GM23248 (cell line): ENCODE data around the gene CADM4. TPM values are rescaled to one million over a fixed set of nuclear protein-coding genes. Genes with fewer than 3 reads are reported as not detected.
A peak's percentile ranks its signal among the peaks of the same experiment; 100 is the strongest.

Experiments
- DNase-seq: peaks from one replicate; pipeline ENCODE4 v3.0.0-alpha.2; 2015
- H2AFZ ChIP-seq: fragments of 200-600 bp; sonication (generic); 2 replicates; pipeline ENCODE4 v1.6.1; 2016; ENCODE audit warnings: antibody characterized with exemption
- H3F3A ChIP-seq: fragments of 200-600 bp; sonication (generic); 2 replicates; pipeline ENCODE4 v1.6.1; 2016; ENCODE audit warnings: mild to moderate bottlenecking, antibody characterized with exemption, mixed run types; ENCODE audit not compliant: insufficient read depth
- H3K27ac ChIP-seq: fragments of 200-600 bp; sonication (generic); 2 replicates; pipeline ENCODE4 v1.5.1; 2016; ENCODE audit warnings: mild to moderate bottlenecking
- H3K27me3 ChIP-seq: fragments of 200-600 bp; sonication (generic); replicated peaks from 2 replicates; pipeline ENCODE4 v1.6.1; 2016; ENCODE audit warnings: mild to moderate bottlenecking; ENCODE audit not compliant: insufficient read depth
- H3K36me3 ChIP-seq: fragments of 200-600 bp; sonication (generic); 2 replicates; pipeline ENCODE4 v1.6.1; 2016; ENCODE audit warnings: low read depth, mild to moderate bottlenecking
- H3K4me1 ChIP-seq: fragments of 200-600 bp; sonication (generic); 2 replicates; pipeline ENCODE4 v1.6.1; 2016; ENCODE audit warnings: mild to moderate bottlenecking; ENCODE audit not compliant: insufficient read depth
- H3K4me2 ChIP-seq: fragments of 200-600 bp; sonication (generic); one replicate; pipeline ENCODE4 v1.6.1; 2016; ENCODE audit warnings: mild to moderate bottlenecking; ENCODE audit not compliant: unreplicated experiment
- H3K4me3 ChIP-seq: fragments of 200-600 bp; sonication (generic); 2 replicates; pipeline ENCODE4 v1.5.1; 2016; ENCODE audit warnings: mild to moderate bottlenecking
- H3K79me2 ChIP-seq: fragments of 200-600 bp; sonication (generic); 2 replicates; pipeline ENCODE4 v1.6.1; 2016; ENCODE audit warnings: mild to moderate bottlenecking; ENCODE audit not compliant: insufficient read depth
- H3K9ac ChIP-seq: fragments of 200-600 bp; sonication (generic); 2 replicates; pipeline ENCODE4 v1.6.1; 2016; ENCODE audit warnings: mild to moderate bottlenecking
- H3K9me2 ChIP-seq: fragments of 200-600 bp; sonication (generic); 2 replicates; pipeline ENCODE4 v1.6.1; 2016; ENCODE audit warnings: mixed run types, mild to moderate bottlenecking, moderate library complexity; ENCODE audit not compliant: insufficient read depth
- H3K9me3 ChIP-seq: fragments of 200-600 bp; sonication (generic); one replicate; pipeline ENCODE4 v1.6.1; 2017; ENCODE audit warnings: low read depth
- H4K20me1 ChIP-seq: fragments of 200-600 bp; sonication (generic); 2 replicates; pipeline ENCODE4 v1.6.0; 2016; ENCODE audit not compliant: insufficient read depth
- EZH2 ChIP-seq: fragments of 200-600 bp; sonication (generic); IDR thresholded peaks from 2 replicates; pipeline ENCODE4 v1.6.1; 2018; ENCODE audit warnings: antibody characterized with exemption, mild to moderate bottlenecking; ENCODE audit not compliant: insufficient read depth, poor library complexity, severe bottlenecking
- EZH2phosphoT487 ChIP-seq: fragments of 200-600 bp; sonication (generic); IDR thresholded peaks from 2 replicates; pipeline ENCODE4 v1.6.1; 2018; ENCODE audit warnings: antibody characterized with exemption, moderate library complexity, mild to moderate bottlenecking, low read depth; ENCODE audit not compliant: insufficient read depth
- WGBS, 2 experiments: methylation state at CpG; one replicate each; pipeline ENCODE4 v1.1.6; 2015 to 2017; ENCODE audit warnings: low lambda C conversion rate in 2 of 2, low coverage in 1 of 2; ENCODE audit errors: missing lambda C conversion rate in 2 of 2; 5-methylcytosine and 5-hydroxymethylcytosine counted together
- in situ Hi-C: fragments of 300-500 bp; cut with MboI; formaldehyde crosslinking; loops from 2 replicates; pipeline ENCODE4 v1.15.0; 2020
- polyA plus RNA-seq: library from polyadenylated mRNA; unstranded; fragments of >200 nt; fragmentation: Nextera tagmentation; extraction: Ambion mirVana; gene quantifications from 2 replicates; pipeline ENCODE4 v1.2.1, GENCODE V29; 2016
- total RNA-seq: library from RNA; depleted of rRNA; stranded (reverse); fragments of >200 nt; shearing (Covaris generic); gene quantifications from 2 replicates; pipeline ENCODE4 v1.2.3, GENCODE V29; 2014

CADM4 gene
- total and polyA plus RNA-seq, 2 experiments from 2014 or later: 0.14 to 1.7 TPM

GRCh38 chr19:43634872-43635560, 4.6 kb downstream of the CADM4 start:
- no peaks in the 10 kb centered on the region for H4K20me1 ChIP-seq
- TF ChIP-seq EZH2 (no peak), EZH2phosphoT487 (no peak)
- H3K9ac ChIP-seq: no peak overlapping the region
- H3K4me1 ChIP-seq: peaks cover 15% of the 10 kb centered on the region
- no peaks in the 10 kb centered on the region for H3K9me3 ChIP-seq
- no peak overlapping the region for H3K27ac ChIP-seq
- H2AFZ ChIP-seq: peak overlapping the region; percentile 78
- H3K4me2 ChIP-seq: peak overlapping the region; percentile 74
- in situ Hi-C loops: no loop called here
- 6 to 7% methylated on average over 13 to 17 of the region's 17 CpGs for WGBS, 2 experiments
- H3K36me3 ChIP-seq: no peaks in the 10 kb centered on the region
- H3K9me2 ChIP-seq: no peaks in the 10 kb centered on the region
- H3K4me3 ChIP-seq: 0 out of 2 replicates have a peak overlapping the region, but pooled peaks have one; percentile 4
- no peaks in the 10 kb centered on the region for H3K79me2 ChIP-seq
- H3K27me3 ChIP-seq: peaks cover 21% of the 10 kb centered on the region
- 0 out of 2 replicates have a peak, but pooled peaks cover 10% of the 10 kb centered on the region for H3F3A ChIP-seq
- DNase-seq: peak; percentile 43

DNA sequence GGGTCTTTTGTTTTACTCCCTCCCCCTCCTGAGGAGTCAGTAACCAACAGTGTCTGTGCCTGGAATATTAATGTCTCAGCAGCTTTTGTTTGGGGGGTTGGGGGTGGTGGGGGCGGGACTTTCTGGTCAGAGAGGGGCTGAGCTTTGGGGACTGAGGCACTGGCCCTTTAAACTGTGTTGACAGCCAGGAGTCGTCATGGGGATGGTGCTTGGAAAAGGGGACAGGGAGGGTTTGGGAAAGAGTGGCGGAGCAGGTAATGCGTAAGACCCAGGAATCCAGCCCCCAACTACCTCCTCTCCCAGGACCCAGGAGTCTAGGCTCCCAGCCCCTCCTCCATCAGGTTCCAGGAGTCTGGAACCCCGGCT, 5.2 kb downstream of the CADM4 start:
- Histone ChIP-seq H3K27ac (no peak overlapping the region), H3K27me3 (peaks cover 21% of the 10 kb centered on the region), H3K36me3 (no peaks in the 10 kb centered on the region), H3K4me3 (no peak overlapping the region), H3K79me2 (no peaks in the 10 kb centered on the region), H2AFZ (0 out of 2 replicates have a peak overlapping the region, but pooled peaks have one; percentile 78), H3K4me2 (peak overlapping the region; percentile 74), H3K9me3 (no peaks in the 10 kb centered on the region), H3F3A (0 out of 2 replicates have a peak, but pooled peaks cover 10% of the 10 kb centered on the region), H3K9ac (no peak overlapping the region), H3K4me1 (peaks cover 15% of the 10 kb centered on the region), H3K9me2 (no peaks in the 10 kb centered on the region), H4K20me1 (no peaks in the 10 kb centered on the region)
- no peak for TF ChIP-seq EZH2
- no peak for TF ChIP-seq EZH2phosphoT487
- WGBS, 2 experiments: 15 to 48% methylated on average over 2 to 5 of the region's 5 CpGs
- no peak for DNase-seq
- in situ Hi-C loops: no loop called here

- no peak overlapping the region for H3K4me2 ChIP-seq
Observed at GRCh38 chr19:43634068-43634467, 5.6 kb downstream of the CADM4 start.

DNA sequence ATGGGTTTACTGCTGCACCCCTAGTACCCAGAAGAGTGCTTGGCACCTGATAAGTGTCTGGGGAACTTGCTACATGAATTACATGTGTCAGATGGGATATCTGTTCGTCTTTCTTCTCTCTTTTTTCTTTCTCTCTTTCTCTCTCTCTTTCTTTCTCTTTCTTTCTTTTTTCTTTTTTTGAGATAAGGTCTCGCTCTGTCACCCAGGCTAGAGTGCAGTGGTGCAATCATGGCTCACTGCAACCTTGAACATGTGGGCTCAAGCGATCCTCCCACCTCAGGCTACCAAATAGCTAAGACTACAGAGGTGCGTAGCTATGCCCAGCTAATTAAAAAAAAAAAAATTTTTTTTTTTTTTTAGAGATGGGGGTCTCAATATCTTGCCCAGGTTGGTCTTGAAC, 6.1 kb downstream of the CADM4 start:
- Histone ChIP-seq H3K9me3 (no peaks in the 10 kb centered on the region), H3K4me2 (no peak overlapping the region), H3K9me2 (no peaks in the 10 kb centered on the region), H4K20me1 (no peaks in the 10 kb centered on the region), H3K9ac (no peak overlapping the region), H3K27me3 (peaks cover 13% of the 10 kb centered on the region), H3K27ac (no peak overlapping the region), H2AFZ (no peak overlapping the region), H3K79me2 (no peaks in the 10 kb centered on the region), H3F3A (0 out of 2 replicates have a peak, but pooled peaks cover 10% of the 10 kb centered on the region), H3K36me3 (no peaks in the 10 kb centered on the region), H3K4me3 (no peak overlapping the region), H3K4me1 (peaks cover 15% of the 10 kb centered on the region)
- WGBS, 2 experiments: 77 to 78% methylated on average over 4 of the region's 4 CpGs
- TF ChIP-seq EZH2 (no peak), EZH2phosphoT487 (no peak)
- no peak for DNase-seq
- in situ Hi-C loops: no loop called here

More at GRCh38 chr19:43634068-43634467, 5.6 kb downstream of the CADM4 start:
- TF ChIP-seq EZH2 (no peak), EZH2phosphoT487 (no peak)
- in situ Hi-C loops: no loop called here
- no peak for DNase-seq
- peaks cover 19% of the 10 kb centered on the region for H3K27me3 ChIP-seq
- no peaks in the 10 kb centered on the region for H3K9me2 ChIP-seq
- H3K36me3 ChIP-seq: no peaks in the 10 kb centered on the region
- peaks cover 15% of the 10 kb centered on the region for H3K4me1 ChIP-seq
- H3K27ac ChIP-seq: no peak overlapping the region
- H2AFZ ChIP-seq: no peak overlapping the region
- no peak overlapping the region for H3K9ac ChIP-seq
- no peaks in the 10 kb centered on the region for H3K79me2 ChIP-seq
- H3F3A ChIP-seq: 0 out of 2 replicates have a peak, but pooled peaks cover 10% of the 10 kb centered on the region
- no peak overlapping the region for H3K4me3 ChIP-seq
- H4K20me1 ChIP-seq: no peaks in the 10 kb centered on the region
- no peaks in the 10 kb centered on the region for H3K9me3 ChIP-seq
- 52 to 53% methylated on average over 5 of the region's 5 CpGs for WGBS, 2 experiments
